NCI-H2171 treated with DMSO at 0.1 percent for 48 hours (cell line): ENCODE data around the gene BANP.
"Not testable (repeated sequence)": the region's sequence is repeated elsewhere in the genome, so short reads cannot be mapped to it uniquely, and the experiment has no call there.

Experiments used
- DNase-seq: peaks from one replicate; lab custom pipeline; 2025; lab: John Stamatoyannopoulos, UW

The BANP gene

GRCh38 chr16:87996962-87997880 is 46.0 kb downstream of the BANP start:
- no peak for DNase-seq

- DNase-seq: not testable (repeated sequence)
Measured at GRCh38 chr16:87998184-87998793, 47.1 kb downstream of the BANP start.

GRCh38 chr16:87998992-87999391 is 47.8 kb downstream of the BANP start:
- DNase-seq: not testable (repeated sequence)

GRCh38 chr16:88002211-88002610 is 51.0 kb downstream of the BANP start:
- DNase-seq: no peak

GRCh38 chr16:88002749-88003148 is 51.5 kb downstream of the BANP start:
- DNase-seq: no peak

- DNase-seq: no peak
Measured at GRCh38 chr16:88003316-88003715, 52.1 kb downstream of the BANP start.

- no peak for DNase-seq
Measured at GRCh38 chr16:88003736-88004135, 52.5 kb downstream of the BANP start.

GRCh38 chr16:88004391-88004790 is 53.2 kb downstream of the BANP start:
- DNase-seq: no peak

- no peak for DNase-seq
Measured at GRCh38 chr16:88005181-88005581, 53.9 kb downstream of the BANP start.

GRCh38 chr16:88005968-88006367 is 54.7 kb downstream of the BANP start:
- no peak for DNase-seq

- no peak for DNase-seq
Measured at GRCh38 chr16:88007321-88007731, 56.1 kb downstream of the BANP start.

- DNase-seq: no peak
Measured at GRCh38 chr16:88008840-88009239, 57.6 kb downstream of the BANP start.

- no peak for DNase-seq
Measured at GRCh38 chr16:88009563-88010342, 58.5 kb downstream of the BANP start.

GRCh38 chr16:88010343-88010967 is 59.2 kb downstream of the BANP start:
- DNase-seq: no peak

- no peak for DNase-seq
Measured at GRCh38 chr16:88010968-88011483, 59.8 kb downstream of the BANP start.

GRCh38 chr16:88012360-88012759 is 61.1 kb downstream of the BANP start:
- DNase-seq: no peak

- no peak for DNase-seq
Measured at GRCh38 chr16:88013091-88013609, 61.9 kb downstream of the BANP start.

GRCh38 chr16:88013766-88014251 is 62.6 kb downstream of the BANP start:
- no peak for DNase-seq

- DNase-seq: no peak
Measured at GRCh38 chr16:88014252-88014781, 63.1 kb downstream of the BANP start.

- no peak for DNase-seq
Measured at GRCh38 chr16:88014954-88015805, 63.9 kb downstream of the BANP start.
